ENCODE data around the gene CORO2A. TPM values are rescaled to one million over a fixed set of nuclear protein-coding genes. Genes with fewer than 3 reads are reported as not detected.
A peak's percentile ranks its signal among the peaks of the same experiment; 100 is the strongest.

The CORO2A gene
- total and polyA plus RNA-seq, 8 donors, result 8.1 to 20.4 (median 9.3) TPM

- intact Hi-C loops (cut with DNase I), result no loop called here
- Histone ChIP-seq H3K9me3 (no peaks in the 10 kb centered on the region), H3K27ac (no peak overlapping the region), H3K4me3 (no peak overlapping the region), H3K4me1 (peaks cover 0 to 30% of the 10 kb centered on the region in 2 donors), H3K36me3 (no peaks in the 10 kb centered on the region), H3K27me3 (no peaks in the 10 kb centered on the region)
- DNase-seq (no peak), ATAC-seq (no peak)
- TF ChIP-seq, protein P1, sequence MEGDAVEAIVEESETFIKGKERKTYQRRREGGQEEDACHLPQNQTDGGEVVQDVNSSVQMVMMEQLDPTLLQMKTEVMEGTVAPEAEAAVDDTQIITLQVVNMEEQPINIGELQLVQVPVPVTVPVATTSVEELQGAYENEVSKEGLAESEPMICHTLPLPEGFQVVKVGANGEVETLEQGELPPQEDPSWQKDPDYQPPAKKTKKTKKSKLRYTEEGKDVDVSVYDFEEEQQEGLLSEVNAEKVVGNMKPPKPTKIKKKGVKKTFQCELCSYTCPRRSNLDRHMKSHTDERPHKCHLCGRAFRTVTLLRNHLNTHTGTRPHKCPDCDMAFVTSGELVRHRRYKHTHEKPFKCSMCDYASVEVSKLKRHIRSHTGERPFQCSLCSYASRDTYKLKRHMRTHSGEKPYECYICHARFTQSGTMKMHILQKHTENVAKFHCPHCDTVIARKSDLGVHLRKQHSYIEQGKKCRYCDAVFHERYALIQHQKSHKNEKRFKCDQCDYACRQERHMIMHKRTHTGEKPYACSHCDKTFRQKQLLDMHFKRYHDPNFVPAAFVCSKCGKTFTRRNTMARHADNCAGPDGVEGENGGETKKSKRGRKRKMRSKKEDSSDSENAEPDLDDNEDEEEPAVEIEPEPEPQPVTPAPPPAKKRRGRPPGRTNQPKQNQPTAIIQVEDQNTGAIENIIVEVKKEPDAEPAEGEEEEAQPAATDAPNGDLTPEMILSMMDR (IDR thresholded peaks at IDR 0.05), result no peak
Measured at GRCh38 chr9:98181746-98182068, 10.7 kb downstream of the CORO2A start.

DNA sequence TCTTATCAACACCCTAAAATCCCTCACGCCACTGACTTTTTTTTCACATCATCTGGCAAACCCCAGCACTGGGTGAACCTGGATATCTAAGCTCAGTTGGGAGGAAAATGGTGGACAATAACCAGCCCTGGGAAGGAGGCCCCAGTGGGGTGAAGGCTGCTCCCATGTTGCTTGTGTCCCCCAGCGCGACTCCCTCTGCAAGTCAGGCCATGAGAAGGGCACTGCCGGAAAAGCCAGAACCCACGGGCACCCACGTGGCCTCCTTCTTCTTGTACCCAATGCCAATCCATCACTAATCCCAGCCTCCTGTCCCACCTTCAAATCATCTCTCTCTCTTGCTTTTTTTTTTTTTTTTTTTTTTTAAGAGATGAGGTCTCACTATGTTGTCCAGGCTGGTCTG is 11.4 kb downstream of the CORO2A start:
- no peaks in the 10 kb centered on the region for H3K36me3 ChIP-seq
- intact Hi-C loops (cut with DNase I), result no loop called here
- no peak overlapping the region for H3K27ac ChIP-seq
- peaks cover 0 to 32% of the 10 kb centered on the region in 2 donors for H3K4me1 ChIP-seq
- no peak overlapping the region for H3K4me3 ChIP-seq
- DNase-seq (no peak), ATAC-seq (no peak)
- H3K9me3 ChIP-seq, result no peaks in the 10 kb centered on the region
- H3K27me3 ChIP-seq, result no peaks in the 10 kb centered on the region
- TF ChIP-seq, protein P1 (IDR thresholded peaks at IDR 0.05), result no peak

GRCh38 chr9:98178874-98179850 is 13.3 kb downstream of the CORO2A start:
- H3K4me1 ChIP-seq, result peaks cover 0 to 24% of the 10 kb centered on the region in 2 donors
- peak overlapping the region in 1 of 2 donors; percentile 42 for H3K27ac ChIP-seq
- ATAC-seq, result no peak
- TF ChIP-seq, protein P1 (IDR thresholded peaks at IDR 0.05), result no peak
- H3K4me3 ChIP-seq, result no peak overlapping the region
- H3K27me3 ChIP-seq, result no peaks in the 10 kb centered on the region
- DNase-seq, result peak in 1 of 4 donors; percentile 76
- H3K36me3 ChIP-seq, result no peaks in the 10 kb centered on the region
- no peaks in the 10 kb centered on the region for H3K9me3 ChIP-seq
- intact Hi-C loops (cut with DNase I), result no loop called here

GRCh38 chr9:98176391-98177259 is 15.8 kb downstream of the CORO2A start:
- Histone ChIP-seq H3K27me3 (no peaks in the 10 kb centered on the region), H3K9me3 (no peaks in the 10 kb centered on the region), H3K4me3 (no peak overlapping the region), H3K4me1 (peaks cover 0 to 24% of the 10 kb centered on the region in 2 donors), H3K36me3 (no peaks in the 10 kb centered on the region), H3K27ac (no peak overlapping the region)
- intact Hi-C loops (cut with DNase I), result no loop called here
- DNase-seq (no peak), ATAC-seq (peak; percentile 65)
- TF ChIP-seq, protein P1 (IDR thresholded peaks at IDR 0.05), result no peak

DNA sequence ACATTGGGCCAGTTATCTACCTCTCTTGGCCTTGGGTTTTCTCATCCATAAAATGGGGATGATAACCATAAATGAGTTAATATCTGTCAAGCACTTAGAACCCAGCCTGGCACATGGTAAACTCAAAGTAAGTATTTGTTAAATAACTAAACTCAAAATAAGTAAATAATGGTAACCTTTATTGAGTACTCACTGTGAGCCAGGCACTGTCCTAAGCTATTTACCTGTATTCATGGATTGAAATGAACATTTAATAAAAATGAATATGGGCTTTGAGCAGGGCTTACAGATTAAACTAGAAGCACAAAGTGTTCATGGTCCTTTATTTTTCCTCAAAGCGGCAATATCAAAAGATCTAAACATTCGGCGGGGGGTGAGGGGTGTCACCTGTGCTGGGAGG is 16.7 kb downstream of the CORO2A start:
- TF ChIP-seq, protein P1 (IDR thresholded peaks at IDR 0.05), result no peak
- Histone ChIP-seq H3K27me3 (no peaks in the 10 kb centered on the region), H3K9me3 (no peaks in the 10 kb centered on the region), H3K4me3 (no peak overlapping the region), H3K27ac (no peak overlapping the region), H3K4me1 (peaks cover 0 to 24% of the 10 kb centered on the region in 2 donors), H3K36me3 (no peaks in the 10 kb centered on the region)
- intact Hi-C loops (cut with DNase I), result no loop called here
- DNase-seq (no peak), ATAC-seq (no peak)
